B cell (primary cell): ENCODE data around the gene COLEC12. TPM values are rescaled to one million over a fixed set of nuclear protein-coding genes. Genes with fewer than 3 reads are reported as not detected.

Experiments
- ATAC-seq: fragments of 200-7000 bp; cut with Tn5 transposase; one replicate; pipeline ENCODE4 v1.10.0; 2021; ENCODE audit warnings: low read depth, mild to moderate bottlenecking, moderate number of reproducible peaks, moderate library complexity
- CTCF ChIA-PET: fragments of 350-600 bp; sonication (Branson Sonifier 250); formaldehyde crosslinking; loops from one replicate; lab custom pipeline; 2021; ENCODE audit warnings: antibody characterized with exemption, inconsistent platforms; lab: Charles Lee
- POLR2A ChIA-PET: fragments of 350-600 bp; sonication (Branson Sonifier 250); formaldehyde crosslinking; loops from one replicate; lab custom pipeline; 2021; ENCODE audit warnings: antibody characterized with exemption; lab: Charles Lee
- DNase-seq: peaks from one replicate; pipeline ENCODE4 v3.0.0; 2013
- H2AFZ ChIP-seq: 2 replicates; pipeline ENCODE4 v1.6.1; 2012; ENCODE audit warnings: mild to moderate bottlenecking, low read depth, low read length; ENCODE audit not compliant: insufficient read depth, poor library complexity, severe bottlenecking
- H3K27ac ChIP-seq, 2 donors: 1 replicate in 1 of 2; 2 replicates in 1 of 2; pipeline ENCODE4 v1.5.1; 2012 to 2013; ENCODE audit warnings: low read length in 2 of 2, mild to moderate bottlenecking in 2 of 2, moderate library complexity in 1 of 2
- H3K27me3 ChIP-seq, 4 experiments: fragments of 200-600 bp in 1 of 4; sonication (generic) in 1 of 4; replicated peaks in 1 of 4; 1 replicate in 2 of 4; 2 replicates in 2 of 4; pipeline versions ENCODE4 v1.6.1 to v1.7.0; 2013 to 2016; ENCODE audit warnings: low read length in 3 of 4, mild to moderate bottlenecking in 2 of 4, mixed read lengths in 1 of 4, moderate library complexity in 1 of 4; ENCODE audit not compliant: insufficient read depth in 4 of 4, control insufficient read depth in 3 of 4; ENCODE audit errors: control extremely low read depth in 1 of 4
- H3K36me3 ChIP-seq, 2 experiments: replicated peaks in 1 of 2; 1 replicate in 1 of 2; 2 replicates in 1 of 2; pipeline versions ENCODE4 v1.6.1 to v1.7.1; 2013; ENCODE audit warnings: low read length in 1 of 2; ENCODE audit not compliant: insufficient read depth in 2 of 2, control insufficient read depth in 1 of 2; ENCODE audit errors: control extremely low read depth in 1 of 2, extremely low read depth in 1 of 2
- H3K4me1 ChIP-seq, 2 donors: fragments of 200-600 bp in 1 of 2; sonication (generic) in 1 of 2; 1 replicate in 1 of 2; 2 replicates in 1 of 2; pipeline versions ENCODE4 v1.5.1 to v1.6.1; 2013 to 2017; ENCODE audit warnings: low read length in 2 of 2; ENCODE audit not compliant: control insufficient read depth in 2 of 2, insufficient read depth in 2 of 2
- H3K4me2 ChIP-seq: replicated peaks from 2 replicates; pipeline ENCODE3; 2012; ENCODE audit warnings: mild to moderate bottlenecking, low read depth, low read length; ENCODE audit not compliant: poor library complexity, severe bottlenecking
- H3K4me3 ChIP-seq, 5 experiments: fragments of 200-600 bp in 1 of 5; sonication (generic) in 1 of 5; 1 replicate in 3 of 5; 2 replicates in 2 of 5; pipeline versions ENCODE4 v1.5.1 to v1.7.0; 2011 to 2016; ENCODE audit warnings: low read length in 4 of 5, mild to moderate bottlenecking in 4 of 5, low read depth in 2 of 5, control low read depth in 1 of 5, moderate library complexity in 1 of 5; ENCODE audit not compliant: insufficient read depth in 1 of 5; ENCODE audit errors: control extremely low read depth in 1 of 5, extremely low read depth in 1 of 5
- H3K79me2 ChIP-seq: fragments of 200-600 bp; sonication (generic); one replicate; pipeline ENCODE4 v1.6.0; 2016; ENCODE audit warnings: low read length; ENCODE audit not compliant: control insufficient read depth, insufficient read depth
- H3K9ac ChIP-seq: fragments of 200-600 bp; sonication (generic); 2 replicates; pipeline ENCODE4 v1.6.1; 2017; ENCODE audit warnings: mild to moderate bottlenecking, low read length, moderate library complexity
- H3K9me3 ChIP-seq, 3 donors: one replicate each; pipeline versions ENCODE4 v1.6.1 to v1.7.1; 2013; ENCODE audit warnings: low read length in 2 of 3; ENCODE audit not compliant: control insufficient read depth in 2 of 3, insufficient read depth in 1 of 3; ENCODE audit errors: control extremely low read depth in 1 of 3
- H4K20me1 ChIP-seq: 2 replicates; pipeline ENCODE4 v1.6.0; 2012; ENCODE audit warnings: mild to moderate bottlenecking, low read length; ENCODE audit not compliant: insufficient read depth, control insufficient read depth, poor library complexity, severe bottlenecking
- H3K27ac Mint-ChIP-seq: one replicate; pipeline ENCODE4 v1.8.0; 2021; ENCODE audit warnings: mixed read lengths
- H3K27me3 Mint-ChIP-seq: one replicate; pipeline ENCODE4 v1.8.0; 2021; ENCODE audit warnings: mixed read lengths
- H3K4me1 Mint-ChIP-seq: one replicate; pipeline ENCODE4 v1.8.0; 2021; ENCODE audit warnings: mixed read lengths
- H3K4me3 Mint-ChIP-seq: one replicate; pipeline ENCODE4 v1.8.0; 2021; ENCODE audit warnings: mixed read lengths
- H3K9me3 Mint-ChIP-seq: one replicate; pipeline ENCODE4 v1.8.0; 2022; ENCODE audit warnings: mixed read lengths; ENCODE audit not compliant: insufficient read depth
- EZH2 ChIP-seq: IDR thresholded peaks from 2 replicates; pipeline ENCODE4 v1.6.1; 2012; ENCODE audit warnings: borderline replicate concordance, low read depth, mild to moderate bottlenecking, moderate library complexity, low read length; ENCODE audit not compliant: insufficient read depth, poor library complexity, severe bottlenecking
- WGBS: methylation state at CpG from one replicate; pipeline ENCODE4 v1.1.5; 2013; ENCODE audit warnings: missing lambda C conversion rate; ENCODE audit not compliant: insufficient coverage; 5-methylcytosine and 5-hydroxymethylcytosine counted together
- intact Hi-C: fragments of 100-400 bp; cut with micrococcal nuclease; formaldehyde crosslinking; loops from one replicate; pipeline ENCODE4 v1.10.0; 2022
- polyA plus RNA-seq: library from polyadenylated mRNA; depleted of rRNA; stranded (reverse); fragments of >200 nt; gene quantifications from 2 replicates; pipeline ENCODE4 v1.2.3, GENCODE V29; 2012
- total RNA-seq, 2 donors: library from RNA; stranded (reverse); fragments of 120-200 nt in 1 of 2; gene quantifications; 1 replicate in 1 of 2; 2 replicates in 1 of 2; pipeline versions ENCODE4 v1.2.3 to v1.2.4, GENCODE V29; 2013 to 2022
- TF ChIP-seq, protein P1 (sequence below): fragments of 200-600 bp; IDR thresholded peaks from one replicate; pipeline ENCODE4 v1.8.0; 2022; ENCODE audit warnings: antibody characterized with exemption, mild to moderate bottlenecking

COLEC12 gene
- total and polyA plus RNA-seq, 2 donors (not counting 1 experiment from before 2014, with no cell fraction given): not detected

DNA sequence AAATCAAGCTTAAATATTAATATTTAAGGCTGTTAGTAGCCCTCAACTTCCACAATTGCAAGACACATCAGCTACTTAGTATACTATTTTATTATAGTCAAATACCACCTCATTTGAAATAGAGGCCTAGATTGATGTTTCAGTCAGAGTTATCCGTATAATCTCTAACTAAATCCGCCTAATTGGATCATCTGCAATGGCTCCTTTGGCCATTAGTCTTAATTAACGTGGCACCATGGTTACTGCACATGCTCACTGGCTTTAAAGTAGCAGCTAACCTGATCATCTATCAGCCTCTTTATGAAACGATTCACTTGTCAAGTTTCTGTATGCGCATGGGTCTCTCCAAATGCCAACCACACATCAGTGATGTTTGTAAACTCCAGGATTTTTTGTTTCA is 112.3 kb downstream of the COLEC12 start:
- intact Hi-C loops: no loop called here
- Histone ChIP-seq H3K9me3 (peaks cover 0 to 3% (median 0%) of the 10 kb centered on the region in 3 donors), H2AFZ (no peak overlapping the region), H3K4me2 (no peak overlapping the region), H3K27ac (no peak overlapping the region), H3K79me2 (no peaks in the 10 kb centered on the region), H3K4me1 (no peaks in the 10 kb centered on the region), H3K36me3 (no peaks in the 10 kb centered on the region), H3K4me3 (no peak overlapping the region), H4K20me1 (no peaks in the 10 kb centered on the region), H3K9ac (no peak overlapping the region), H3K27me3 (peaks cover 0 to 4% (median 0%) of the 10 kb centered on the region in 4 experiments)
- Mint-ChIP-seq H3K4me3 (no peak overlapping the region), H3K9me3 (peaks cover 4% of the 10 kb centered on the region), H3K4me1 (no peaks in the 10 kb centered on the region), H3K27ac (no peak overlapping the region), H3K27me3 (peaks cover 14% of the 10 kb centered on the region)
- 90% methylated on average over 2 of the region's 5 CpGs for WGBS
- ATAC-seq (no peak), DNase-seq (no peak)
- ChIA-PET CTCF (no interaction called here), POLR2A (no interaction called here)
- TF ChIP-seq, protein P1, sequence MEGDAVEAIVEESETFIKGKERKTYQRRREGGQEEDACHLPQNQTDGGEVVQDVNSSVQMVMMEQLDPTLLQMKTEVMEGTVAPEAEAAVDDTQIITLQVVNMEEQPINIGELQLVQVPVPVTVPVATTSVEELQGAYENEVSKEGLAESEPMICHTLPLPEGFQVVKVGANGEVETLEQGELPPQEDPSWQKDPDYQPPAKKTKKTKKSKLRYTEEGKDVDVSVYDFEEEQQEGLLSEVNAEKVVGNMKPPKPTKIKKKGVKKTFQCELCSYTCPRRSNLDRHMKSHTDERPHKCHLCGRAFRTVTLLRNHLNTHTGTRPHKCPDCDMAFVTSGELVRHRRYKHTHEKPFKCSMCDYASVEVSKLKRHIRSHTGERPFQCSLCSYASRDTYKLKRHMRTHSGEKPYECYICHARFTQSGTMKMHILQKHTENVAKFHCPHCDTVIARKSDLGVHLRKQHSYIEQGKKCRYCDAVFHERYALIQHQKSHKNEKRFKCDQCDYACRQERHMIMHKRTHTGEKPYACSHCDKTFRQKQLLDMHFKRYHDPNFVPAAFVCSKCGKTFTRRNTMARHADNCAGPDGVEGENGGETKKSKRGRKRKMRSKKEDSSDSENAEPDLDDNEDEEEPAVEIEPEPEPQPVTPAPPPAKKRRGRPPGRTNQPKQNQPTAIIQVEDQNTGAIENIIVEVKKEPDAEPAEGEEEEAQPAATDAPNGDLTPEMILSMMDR: no peak
- TF ChIP-seq EZH2: no peak

- H3K27me3 ChIP-seq: peaks cover 0 to 4% (median 0%) of the 10 kb centered on the region in 4 experiments
- Mint-ChIP-seq H3K27me3 (peaks cover 14% of the 10 kb centered on the region), H3K27ac (no peak overlapping the region), H3K4me1 (no peaks in the 10 kb centered on the region), H3K9me3 (peaks cover 4% of the 10 kb centered on the region), H3K4me3 (no peak overlapping the region)
- H3K4me3 ChIP-seq: no peak overlapping the region
- ChIA-PET CTCF (no interaction called here), POLR2A (no interaction called here)
- DNase-seq (no peak), ATAC-seq (no peak)
- intact Hi-C loops: no loop called here
- no peak overlapping the region for H3K4me2 ChIP-seq
- H3K9me3 ChIP-seq: peaks cover 0 to 3% (median 0%) of the 10 kb centered on the region in 3 donors
- H3K36me3 ChIP-seq: no peaks in the 10 kb centered on the region
- H3K27ac ChIP-seq: no peak overlapping the region
- no peaks in the 10 kb centered on the region for H3K79me2 ChIP-seq
- no peak overlapping the region for H2AFZ ChIP-seq
- no peaks in the 10 kb centered on the region for H3K4me1 ChIP-seq
- H3K9ac ChIP-seq: no peak overlapping the region
- TF ChIP-seq, protein P1: no peak
- no peak for TF ChIP-seq EZH2
- H4K20me1 ChIP-seq: no peaks in the 10 kb centered on the region
- 75% methylated on average over 5 of the region's 6 CpGs for WGBS
These were observed 113.5 kb downstream of the COLEC12 start for GRCh38 chr18:386994-387393.
